Effector CD8-positive, alpha-beta T cell (primary cell): Measurements from ENCODE around the gene VOPP1.
"Not testable (repeated sequence)": the region's sequence is repeated elsewhere in the genome, so short reads cannot be mapped to it uniquely, and the experiment has no call there.

Experiments used
- DNase-seq: peaks from one replicate; lab custom pipeline; 2025; lab: John Stamatoyannopoulos, UW

The VOPP1 gene

DNA sequence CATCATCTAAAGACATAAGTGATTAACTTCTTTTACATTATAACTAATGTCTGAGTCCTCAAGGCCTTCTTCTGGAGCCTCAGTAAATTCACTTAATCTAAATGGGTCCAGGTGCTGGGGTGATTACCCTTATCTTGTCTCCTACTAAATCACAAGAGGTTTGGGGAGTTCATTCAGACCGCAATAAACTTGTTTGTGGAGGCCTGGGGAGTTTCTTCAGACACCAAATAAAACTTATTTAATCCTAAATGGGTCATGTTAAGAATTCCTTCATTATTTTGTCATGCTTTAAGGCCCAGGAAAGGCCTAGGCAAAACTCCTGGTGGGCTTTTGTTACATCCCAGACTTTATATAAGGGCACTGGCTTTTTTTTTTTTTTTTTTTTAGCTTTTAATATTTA is 62.1 kb downstream of the VOPP1 start:
- not testable (repeated sequence) for DNase-seq

DNA sequence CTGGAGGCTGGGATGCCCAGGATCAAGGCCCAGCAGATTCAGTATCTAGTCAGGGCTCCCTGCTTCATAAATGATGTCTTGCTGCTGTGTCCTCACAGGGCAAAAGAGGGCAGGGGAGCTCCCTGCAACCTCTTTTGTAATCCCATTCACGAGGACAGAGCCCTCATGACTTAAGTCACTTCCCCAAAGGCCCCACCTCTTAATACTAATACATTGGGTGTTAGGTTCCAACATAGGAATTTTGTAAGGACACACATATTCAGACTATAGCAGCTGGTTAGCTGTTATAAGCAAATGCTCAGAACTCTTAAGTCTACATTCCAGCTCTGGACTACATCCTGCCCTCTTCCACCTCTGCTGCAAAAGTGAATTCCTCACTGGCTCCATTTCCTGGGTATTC is 63.0 kb downstream of the VOPP1 start:
- DNase-seq, result no peak

DNA sequence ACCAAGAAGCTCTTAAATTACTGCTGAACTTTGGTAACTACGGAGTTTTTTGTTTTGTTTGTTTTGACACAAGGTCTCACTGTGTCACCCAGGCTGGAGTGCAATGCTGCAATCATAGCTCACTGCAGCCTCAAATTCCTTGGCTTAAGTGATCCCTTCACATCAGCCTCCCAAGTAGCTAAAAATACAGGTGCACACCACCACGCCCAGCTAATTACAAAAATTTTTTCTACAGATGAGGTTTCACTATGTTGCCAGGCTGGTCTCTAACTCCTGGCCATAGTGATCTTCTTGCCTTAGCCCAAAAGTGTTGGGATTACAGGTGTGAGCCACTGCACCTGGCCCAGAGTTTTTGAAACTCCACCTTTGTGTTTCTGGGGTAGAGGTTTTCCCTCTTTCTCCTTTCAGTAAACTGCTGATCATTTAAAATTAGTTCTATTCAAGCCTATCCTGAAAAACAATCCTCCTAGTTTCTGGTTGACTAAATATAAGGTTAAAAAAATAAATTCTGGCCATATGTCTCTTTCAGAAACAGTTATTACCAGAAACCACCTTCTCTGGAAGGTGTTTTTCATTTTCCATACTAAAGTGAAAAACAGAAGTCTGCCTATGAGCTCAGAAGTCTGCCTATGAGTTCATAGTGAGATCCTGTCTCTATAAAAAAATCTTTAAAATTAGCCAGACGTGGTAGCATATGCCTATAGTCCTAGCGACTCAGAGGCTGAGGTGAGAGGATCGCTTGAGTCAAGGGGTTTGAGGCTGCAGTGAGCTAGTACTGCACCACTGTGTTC is 63.9 kb downstream of the VOPP1 start:
- DNase-seq, result no peak

DNA sequence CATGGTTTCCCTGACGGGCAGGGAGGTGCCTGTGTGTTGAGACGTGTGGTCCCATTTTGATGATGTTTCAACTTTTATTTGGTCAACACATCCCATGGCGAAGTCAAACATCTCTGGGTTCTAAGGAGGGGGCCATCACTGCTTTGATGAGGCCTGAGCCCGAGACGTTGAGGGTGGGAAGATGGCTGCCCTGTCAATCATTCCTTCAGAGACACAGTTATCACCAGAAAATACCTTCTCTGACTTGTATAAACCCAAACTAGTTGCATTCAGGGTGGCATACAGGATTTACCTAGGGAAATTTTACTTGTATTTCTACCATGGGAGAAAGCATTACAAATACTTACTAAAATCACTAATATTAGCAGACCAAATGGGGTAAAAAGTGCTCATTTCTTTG is 64.6 kb downstream of the VOPP1 start:
- no peak for DNase-seq

DNA sequence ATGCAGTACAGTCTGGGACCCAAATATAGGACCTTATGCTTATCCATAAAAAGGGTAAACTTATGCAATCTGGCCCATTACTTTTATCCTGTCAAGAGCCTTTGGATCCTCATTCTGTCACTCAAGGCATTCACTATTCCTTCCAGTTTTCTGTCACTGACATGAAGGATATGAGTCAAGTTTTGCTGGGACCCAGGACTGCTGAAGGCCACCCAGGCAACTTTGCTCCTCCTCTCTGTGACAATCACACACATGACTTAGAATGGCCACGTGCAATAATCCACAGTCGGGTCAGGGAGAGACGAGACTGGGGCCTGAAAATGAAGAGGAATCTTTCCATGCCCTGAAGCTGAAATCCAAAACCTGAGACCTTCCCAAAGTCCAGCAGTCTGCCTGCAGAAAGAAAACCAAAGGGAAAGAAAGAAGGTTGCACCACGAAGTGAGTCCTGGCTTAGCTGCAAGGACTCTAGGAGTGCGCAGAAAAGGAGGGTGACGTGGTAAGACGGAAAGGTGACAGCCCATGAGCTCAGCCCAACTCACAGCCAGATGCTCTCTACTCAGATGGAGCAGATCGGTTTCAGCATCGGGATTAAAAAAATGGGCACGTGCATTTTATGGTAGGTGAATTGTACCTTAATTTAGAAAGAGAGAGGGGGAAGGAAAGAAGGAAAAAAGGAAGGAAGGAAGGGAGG is 67.2 kb downstream of the VOPP1 start:
- no peak for DNase-seq

DNA sequence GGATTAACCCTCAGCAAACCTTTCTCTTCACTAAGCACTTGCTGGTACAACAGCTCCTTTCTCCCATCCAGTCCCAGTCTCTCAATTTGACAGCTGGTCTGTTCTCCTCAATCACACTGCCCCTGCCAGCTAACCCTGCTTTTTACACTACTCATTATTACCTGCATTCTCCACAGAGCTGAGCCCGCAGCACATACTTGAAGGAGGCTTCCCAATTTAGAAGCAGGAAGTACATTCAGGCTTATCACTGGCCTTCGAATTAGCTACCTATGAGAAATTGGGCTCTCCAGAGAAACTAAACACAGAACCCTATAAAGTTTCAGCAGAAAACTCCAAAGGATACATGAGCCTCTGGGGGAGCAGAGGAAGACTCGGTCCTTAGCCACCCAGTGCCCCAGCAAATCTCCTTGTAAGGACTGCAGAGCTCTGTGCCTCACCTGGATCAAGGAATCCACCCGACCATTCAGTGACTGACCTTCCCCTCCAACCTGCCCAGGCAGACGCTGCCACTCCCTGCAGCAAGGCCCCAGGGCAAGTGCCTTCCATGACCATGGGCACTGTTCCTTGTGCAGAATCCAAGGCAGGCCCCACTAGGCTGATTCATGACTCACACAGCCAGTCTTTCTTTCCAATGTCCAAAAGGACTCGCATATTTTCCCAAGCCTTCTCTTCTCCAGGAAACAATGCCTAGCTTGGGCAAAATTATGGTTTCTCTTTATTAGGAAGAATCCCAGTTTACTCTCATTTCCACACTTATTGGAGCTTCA is 68.0 kb downstream of the VOPP1 start:
- DNase-seq, result no peak

DNA sequence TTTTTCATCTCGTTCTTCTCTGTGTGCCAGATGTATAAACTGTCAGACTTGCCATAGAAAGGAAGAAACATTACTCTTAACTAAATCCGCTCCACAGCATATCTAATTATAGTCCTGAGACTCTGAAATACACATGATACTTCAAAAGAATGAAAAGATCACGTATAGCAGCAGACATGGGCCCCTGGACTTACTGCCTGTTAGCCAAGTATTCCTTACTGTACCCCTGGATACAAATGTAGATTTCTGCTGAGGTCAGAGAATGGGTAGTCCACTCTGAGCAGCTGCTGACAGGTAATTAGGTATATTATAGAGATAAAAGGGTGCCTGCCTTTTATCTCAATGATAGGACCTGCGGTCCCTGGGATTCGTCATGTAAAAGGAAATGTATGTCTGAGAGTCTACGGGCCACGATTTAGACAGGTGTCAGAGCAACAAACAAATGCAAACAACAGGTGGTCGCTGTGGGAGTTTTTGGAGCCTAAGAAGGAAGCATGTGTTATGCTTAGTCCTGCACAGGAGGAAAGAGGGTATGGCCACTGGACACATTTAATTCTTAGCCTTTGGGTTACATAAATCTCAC is 69.4 kb downstream of the VOPP1 start:
- DNase-seq, result no peak

DNA sequence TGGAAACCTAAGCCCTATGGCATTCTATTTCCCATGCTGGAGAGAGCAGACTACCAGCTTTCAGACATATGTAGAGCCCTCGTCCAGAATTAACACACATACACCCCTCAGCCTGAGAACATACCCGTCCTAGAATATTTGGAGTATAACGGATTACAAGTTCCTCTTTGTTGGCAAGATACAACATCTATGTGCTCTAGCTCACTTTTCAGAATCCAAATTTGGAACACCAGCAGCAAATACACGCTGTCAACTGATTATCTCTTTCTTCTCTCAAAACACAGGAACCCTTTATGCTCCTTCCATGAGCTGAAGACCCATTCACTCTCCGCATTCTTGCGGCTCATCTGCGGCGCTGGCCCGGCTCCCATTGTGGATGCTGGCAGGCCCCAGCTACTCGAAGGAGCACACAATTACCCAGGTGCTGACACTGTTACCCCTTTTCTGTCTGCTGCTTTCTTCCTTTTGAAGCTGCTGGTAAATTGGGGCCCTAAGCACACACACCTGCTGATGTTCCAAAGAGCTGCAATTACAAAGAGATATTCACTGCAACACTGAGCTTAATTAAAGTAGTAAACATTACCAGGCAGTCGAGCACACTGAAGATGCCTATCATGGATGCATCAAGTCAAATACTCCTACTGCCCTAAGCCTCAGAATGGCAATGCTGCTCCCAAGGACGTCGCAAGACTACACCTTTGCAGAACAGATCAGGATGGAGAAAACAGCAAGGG is 70.0 kb downstream of the VOPP1 start:
- no peak for DNase-seq

DNA sequence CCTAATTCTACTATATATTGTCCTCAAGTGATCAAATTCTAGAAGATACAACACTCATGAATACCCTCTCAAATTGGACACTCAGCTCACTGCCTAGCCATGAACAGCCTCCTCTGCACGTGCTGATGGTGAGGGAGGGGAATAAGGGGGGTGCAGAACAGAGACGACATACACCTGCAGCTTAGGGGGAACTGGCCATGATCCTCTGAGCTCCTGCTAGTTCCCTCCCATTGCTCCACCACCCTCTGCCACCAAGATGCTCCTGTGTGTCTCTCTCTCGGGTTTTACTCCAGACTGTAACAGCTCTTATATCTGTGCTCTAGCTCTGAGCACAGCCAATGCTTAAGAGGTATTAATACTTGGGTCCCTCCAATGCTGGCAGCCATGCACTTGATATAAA is 70.7 kb downstream of the VOPP1 start:
- no peak for DNase-seq

DNA sequence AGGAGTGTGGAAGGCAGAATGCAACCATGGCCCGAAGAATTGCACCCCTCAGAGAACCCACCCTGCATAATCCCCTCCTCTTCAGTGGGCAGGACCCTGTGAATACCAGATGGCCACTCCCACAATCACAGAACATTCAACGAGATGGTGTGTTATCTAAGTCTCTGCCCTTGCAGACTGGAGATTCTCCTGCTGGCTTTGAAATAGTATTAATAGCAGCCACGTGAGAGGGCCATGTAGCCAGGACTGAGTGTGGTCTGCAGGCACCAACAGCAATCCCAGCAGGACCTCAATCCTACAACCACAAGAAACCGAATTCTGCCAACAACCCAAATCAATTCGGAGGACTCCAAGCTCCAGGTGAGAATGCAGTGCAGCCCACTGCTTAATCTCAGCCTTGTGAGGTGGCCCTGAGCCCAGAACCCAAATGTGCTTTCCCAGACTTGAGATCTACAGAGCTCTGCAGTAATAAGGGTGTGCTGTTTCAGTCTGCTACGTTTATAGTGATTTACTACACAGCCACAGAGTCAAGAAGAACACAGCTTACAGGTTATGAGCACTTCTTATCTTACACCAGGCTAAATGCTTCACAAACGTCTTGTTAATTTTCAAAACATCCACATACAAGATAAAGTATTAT is 72.1 kb downstream of the VOPP1 start:
- no peak for DNase-seq

DNA sequence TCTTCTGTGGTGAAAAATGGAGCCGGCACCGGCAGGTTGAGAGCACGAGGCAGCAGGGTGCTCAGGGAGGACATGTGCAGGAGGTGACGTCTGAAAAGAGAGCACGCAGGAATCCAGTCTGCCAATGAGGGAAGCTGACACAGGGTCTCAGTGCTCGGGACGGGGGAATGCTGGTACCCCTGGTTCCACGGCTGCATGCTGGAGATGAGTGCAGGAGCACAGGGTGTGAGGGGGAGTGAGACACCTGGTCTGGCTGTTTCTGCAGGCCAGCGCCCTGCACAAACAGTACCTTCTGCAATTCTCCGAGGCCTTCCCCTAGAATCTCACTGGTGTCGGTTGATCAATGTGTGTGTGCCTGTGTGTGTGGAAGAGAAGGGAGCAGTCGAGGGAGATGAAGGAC is 72.7 kb downstream of the VOPP1 start:
- DNase-seq, result no peak

DNA sequence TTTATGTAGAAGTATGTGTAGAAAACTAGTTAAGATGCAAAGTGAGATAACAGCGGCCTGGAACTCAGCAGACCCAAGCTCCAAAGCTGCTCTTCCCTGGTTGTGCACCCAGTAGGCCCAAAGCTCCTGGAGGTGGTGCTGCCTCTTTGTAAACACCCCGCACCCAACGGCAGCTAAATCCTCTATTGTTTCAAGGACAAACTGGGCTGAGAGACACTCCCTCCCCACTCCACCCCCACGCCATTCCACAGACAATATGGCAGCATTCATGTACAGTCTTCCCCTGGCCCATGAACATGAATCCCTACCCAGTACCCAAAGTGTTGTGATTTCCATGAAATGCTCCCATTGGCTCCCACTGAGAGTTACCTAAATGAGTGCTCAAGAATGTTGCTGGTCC is 73.5 kb downstream of the VOPP1 start:
- DNase-seq, result no peak

DNA sequence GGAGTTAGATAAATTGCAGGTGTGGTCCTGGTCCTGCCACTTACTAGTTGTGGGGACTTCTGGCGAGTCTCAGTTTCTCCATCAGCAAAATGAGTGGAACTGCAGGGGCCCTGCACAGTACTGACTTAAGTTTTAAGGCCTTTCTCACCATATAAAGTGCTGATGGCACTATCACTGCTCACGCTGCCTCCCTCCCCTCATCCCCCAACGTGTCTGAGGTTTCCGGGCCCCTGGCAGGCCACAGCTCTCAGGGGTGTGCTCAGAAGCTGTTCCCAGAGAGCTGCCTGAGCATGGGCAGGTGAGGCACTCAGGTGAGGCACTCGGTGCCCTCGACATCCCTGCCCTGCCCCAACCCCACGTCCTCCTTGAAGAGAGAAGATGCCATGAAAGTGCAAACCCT is 74.2 kb downstream of the VOPP1 start:
- DNase-seq, result no peak

DNA sequence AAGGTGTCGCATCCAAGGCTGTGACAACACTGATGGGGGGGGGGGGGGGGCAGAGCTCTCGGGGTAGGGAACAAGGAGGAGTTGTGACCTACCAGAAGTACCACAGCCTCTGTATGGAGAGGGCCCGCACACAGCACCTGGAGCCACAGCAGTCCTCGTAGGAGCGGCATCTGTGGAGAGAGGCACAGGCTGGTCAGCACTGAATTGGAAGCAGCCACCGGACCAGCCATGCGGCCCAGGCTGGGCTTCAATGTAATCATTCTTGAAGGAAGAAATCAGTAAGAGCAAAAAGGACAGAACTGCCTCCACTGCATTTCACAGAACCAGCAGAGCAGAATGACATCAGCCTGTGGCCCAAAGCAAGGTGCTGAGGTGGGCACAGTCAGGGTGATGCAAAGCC is 74.8 kb downstream of the VOPP1 start:
- no peak for DNase-seq

DNA sequence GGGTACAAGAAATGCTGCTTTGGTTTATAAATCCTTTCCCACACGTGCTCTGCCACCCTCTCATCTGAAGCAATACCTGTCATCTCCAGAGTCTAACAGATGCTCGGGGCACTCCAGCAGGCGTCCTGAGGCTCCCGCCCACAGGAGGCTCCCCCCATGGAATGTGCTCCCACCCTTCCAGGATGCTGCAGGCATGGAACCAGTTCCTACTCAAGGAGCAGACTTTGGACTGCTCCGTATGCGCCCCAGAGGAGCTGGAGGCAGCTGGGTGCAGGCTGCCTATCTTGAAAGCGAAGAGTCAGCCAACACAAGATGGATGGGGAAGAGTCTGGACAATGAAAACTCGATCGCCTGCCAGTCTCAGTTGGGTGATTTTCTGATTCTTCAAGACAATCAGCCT is 75.4 kb downstream of the VOPP1 start:
- DNase-seq, result no peak

DNA sequence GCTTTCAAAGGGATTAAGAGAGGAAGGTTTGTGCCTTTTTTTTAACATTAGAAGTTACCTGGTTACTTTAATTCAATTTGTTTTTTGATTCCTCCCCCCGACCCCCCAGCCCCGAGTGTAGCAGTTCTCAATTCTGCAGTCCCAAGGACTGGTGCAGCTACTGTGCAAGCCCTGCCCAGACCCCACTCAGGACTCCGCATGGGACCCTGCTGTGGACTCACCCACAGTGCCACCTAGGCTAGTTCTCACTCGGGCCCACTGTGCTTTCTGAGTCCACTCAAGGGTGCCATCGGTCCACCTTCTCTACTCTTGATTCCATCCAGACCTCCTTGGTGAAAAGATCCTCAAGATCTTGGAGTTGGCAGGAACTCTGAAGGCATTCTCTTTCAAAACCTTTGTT is 77.4 kb downstream of the VOPP1 start:
- no peak for DNase-seq

DNA sequence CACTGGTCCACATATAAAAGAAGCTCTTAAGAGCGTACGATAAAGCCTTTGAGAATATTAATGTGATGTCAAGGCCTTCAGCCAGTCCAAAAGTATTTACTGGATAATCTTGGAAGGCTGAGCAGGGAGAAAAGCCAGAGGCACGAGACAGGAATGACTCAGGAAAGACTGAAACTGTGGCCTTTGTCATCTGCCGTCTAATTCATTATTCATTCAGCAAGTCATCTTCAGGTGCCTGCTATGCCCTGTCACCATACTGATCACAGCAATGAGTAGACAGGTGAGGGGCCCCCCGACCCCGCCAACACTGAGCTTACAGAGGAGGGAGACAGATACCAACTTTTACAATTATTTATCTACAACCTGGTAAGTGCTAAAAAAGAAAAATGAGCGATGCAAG is 78.9 kb downstream of the VOPP1 start:
- no peak for DNase-seq

DNA sequence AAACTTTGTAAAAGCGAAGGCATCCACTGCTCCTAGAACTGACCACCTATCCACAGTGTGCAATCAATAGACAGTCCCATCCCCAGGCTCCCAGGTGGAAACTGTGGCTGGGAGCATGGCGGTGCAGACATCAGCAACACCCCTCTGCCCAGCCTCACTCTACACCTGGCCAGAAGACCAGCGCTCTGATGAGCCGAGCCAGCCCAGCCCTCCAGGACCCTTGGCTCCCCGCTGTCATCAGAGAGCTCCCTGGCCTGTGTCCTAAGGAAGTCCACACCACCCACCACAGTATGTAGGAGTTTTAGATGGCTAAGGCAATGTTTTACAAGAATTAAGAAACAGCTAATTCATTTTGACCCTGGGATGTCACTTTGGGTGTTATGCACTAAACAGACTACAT is 81.0 kb downstream of the VOPP1 start:
- DNase-seq, result no peak

DNA sequence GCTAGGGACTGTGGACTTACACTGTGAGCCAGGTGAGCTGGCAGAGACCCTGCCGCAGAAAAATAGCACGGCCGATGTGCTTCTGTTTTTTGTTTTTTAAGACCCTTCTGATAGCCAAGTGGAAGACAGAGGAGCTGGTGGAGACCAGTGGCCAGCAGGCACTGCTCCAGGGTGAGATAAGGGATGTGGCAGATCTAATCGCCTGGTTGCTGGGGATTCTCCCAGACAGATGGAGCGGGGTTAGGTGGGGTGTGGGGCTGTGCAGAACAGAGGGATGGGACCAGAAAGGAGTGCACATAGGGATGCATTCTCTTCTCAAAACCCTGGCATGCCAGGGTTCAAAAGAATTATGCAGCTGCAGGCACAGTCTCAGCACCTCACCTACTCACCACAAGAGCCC is 82.2 kb downstream of the VOPP1 start:
- no peak for DNase-seq

DNA sequence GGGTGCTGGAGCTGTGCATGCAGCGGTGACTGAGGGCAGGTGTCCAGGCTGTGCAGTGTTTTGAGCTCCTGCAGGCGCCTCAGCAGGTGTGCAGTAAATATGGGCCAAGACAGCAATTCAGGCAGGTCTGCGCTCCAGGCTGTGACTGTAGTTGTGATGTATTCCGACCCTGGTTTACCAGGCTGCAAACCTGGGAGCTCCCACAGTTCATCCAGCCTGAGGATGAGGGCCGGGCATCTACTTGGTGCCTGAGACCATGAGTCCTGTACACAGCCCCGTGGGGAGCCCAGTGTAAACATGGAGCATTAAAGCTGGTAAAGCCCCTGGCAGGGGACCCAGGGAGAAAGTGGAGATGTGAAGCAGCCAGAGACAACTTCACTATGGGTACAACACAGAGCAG is 82.8 kb downstream of the VOPP1 start:
- DNase-seq, result no peak

DNA sequence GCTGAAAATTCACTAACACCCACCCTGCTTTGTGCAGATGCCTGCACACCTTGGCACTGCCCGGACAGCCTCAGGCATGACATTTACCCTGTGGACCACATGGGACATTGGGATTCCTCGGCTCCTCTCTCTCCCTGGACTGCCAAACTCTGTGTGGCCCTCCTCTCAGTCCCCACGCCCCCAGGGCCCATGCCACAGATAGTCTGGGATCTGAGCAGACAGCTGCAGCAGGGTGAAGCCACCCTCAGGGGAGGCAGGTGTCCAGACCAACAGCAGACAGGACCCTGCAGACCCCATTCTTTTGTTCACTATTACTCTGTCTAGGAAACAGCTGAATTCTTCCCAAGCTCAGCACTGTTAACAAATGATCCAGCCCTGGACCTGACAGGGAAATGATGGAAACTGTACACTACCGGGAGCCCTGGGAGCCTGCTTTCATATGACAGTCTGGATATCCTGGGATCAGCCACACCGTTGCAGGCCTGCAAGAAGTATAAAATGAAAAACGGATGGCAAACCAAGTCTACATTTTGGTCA is 83.4 kb downstream of the VOPP1 start:
- no peak for DNase-seq
